Fibroblast of pulmonary artery (primary cell): ENCODE results near the gene ENPP6.

Source experiments
- DNase-seq: peaks from one replicate; pipeline ENCODE4 v3.0.0-alpha.2; 2010; ENCODE audit warnings: low read depth
- H3K4me3 ChIP-seq: replicated peaks from 2 replicates; pipeline ENCODE4 v1.5.1; 2011; ENCODE audit warnings: low read depth, mild to moderate bottlenecking, control low read depth, low read length, moderate library complexity
- TF ChIP-seq, protein P1 (sequence below): IDR thresholded peaks from 2 replicates; pipeline ENCODE4 v1.5.1; 2011; ENCODE audit warnings: mild to moderate bottlenecking, control low read depth, low read length, inconsistent platforms; ENCODE audit errors: missing control alignments

The ENPP6 gene

DNA sequence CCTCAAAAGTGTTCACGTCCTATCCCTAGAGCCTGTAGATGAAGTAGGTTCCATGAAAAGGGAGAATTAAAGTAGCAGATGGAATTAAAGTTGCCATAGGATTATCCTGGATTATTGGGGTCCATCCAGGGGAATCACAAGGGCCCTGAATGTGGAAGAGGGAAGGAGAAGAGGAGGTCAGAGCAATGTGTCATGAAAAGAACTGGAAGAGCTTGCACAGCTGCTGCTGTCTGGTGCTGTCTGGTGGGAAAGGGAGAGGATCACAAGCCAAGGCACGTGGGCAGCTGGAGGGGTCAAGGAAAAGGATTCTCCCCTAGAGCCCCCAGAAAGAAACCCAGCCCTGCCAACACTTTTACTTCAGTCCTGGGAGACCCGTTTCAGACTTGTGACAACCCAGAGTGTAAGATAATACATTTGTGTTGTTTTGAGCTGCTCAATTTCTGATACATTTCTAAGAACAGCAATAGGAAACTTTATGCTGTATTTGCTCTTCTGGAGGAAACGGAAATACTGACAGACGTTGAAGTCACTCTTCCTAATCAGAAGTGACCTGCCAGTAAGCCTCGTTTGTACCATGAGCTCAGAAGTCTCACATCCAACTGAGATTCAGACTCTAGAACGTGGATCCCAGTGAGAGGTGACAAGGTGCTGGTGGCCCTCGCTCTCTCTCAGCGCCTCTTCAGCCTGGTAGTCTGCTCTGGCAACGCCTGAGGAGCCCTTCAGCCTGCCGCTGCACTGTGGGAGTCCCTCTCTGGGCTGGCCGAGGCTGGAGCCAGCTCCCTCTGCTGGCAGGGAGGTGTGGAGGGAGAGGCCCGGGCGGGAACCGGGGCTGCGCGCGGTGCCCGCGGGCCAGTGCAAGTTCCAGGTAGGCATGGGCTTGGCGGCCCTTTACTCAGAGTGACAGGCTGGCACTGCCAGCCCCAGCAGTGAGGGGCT lies 34.7 kb upstream of the ENPP6 start:
- TF ChIP-seq, protein P1, sequence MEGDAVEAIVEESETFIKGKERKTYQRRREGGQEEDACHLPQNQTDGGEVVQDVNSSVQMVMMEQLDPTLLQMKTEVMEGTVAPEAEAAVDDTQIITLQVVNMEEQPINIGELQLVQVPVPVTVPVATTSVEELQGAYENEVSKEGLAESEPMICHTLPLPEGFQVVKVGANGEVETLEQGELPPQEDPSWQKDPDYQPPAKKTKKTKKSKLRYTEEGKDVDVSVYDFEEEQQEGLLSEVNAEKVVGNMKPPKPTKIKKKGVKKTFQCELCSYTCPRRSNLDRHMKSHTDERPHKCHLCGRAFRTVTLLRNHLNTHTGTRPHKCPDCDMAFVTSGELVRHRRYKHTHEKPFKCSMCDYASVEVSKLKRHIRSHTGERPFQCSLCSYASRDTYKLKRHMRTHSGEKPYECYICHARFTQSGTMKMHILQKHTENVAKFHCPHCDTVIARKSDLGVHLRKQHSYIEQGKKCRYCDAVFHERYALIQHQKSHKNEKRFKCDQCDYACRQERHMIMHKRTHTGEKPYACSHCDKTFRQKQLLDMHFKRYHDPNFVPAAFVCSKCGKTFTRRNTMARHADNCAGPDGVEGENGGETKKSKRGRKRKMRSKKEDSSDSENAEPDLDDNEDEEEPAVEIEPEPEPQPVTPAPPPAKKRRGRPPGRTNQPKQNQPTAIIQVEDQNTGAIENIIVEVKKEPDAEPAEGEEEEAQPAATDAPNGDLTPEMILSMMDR = no peak
- H3K4me3 ChIP-seq = no peak overlapping the region
- no peak for DNase-seq

DNA sequence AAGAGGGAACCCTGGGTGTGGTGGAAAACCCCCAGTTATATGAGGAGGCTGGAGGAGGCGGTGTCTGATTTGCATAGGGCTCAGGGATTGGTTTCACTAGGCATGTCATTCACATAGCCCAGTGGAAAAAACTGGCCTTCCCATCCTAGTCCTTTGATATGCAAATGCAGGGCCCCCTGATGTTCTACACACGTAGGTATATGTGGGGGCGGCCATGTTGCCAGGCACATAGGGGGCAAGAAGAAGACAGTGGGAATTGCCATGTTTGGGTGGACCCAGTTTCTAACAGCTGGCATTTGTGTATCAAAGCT lies 34.0 kb upstream of the ENPP6 start:
- no peak overlapping the region for H3K4me3 ChIP-seq
- no peak for DNase-seq
- TF ChIP-seq, protein P1 = no peak

- DNase-seq = peak; percentile 70
- H3K4me3 ChIP-seq = no peak overlapping the region
- TF ChIP-seq, protein P1 = peak; percentile 60
These were observed 33.4 kb upstream of the ENPP6 start for GRCh38 chr4:184250795-184251669.

GRCh38 chr4:184248216-184248615 lies 30.5 kb upstream of the ENPP6 start:
- DNase-seq = peak; percentile 27
- H3K4me3 ChIP-seq = no peak overlapping the region
- TF ChIP-seq, protein P1 = no peak

- no peak for DNase-seq
- TF ChIP-seq, protein P1 = no peak
- H3K4me3 ChIP-seq = no peak overlapping the region
These were observed 29.7 kb upstream of the ENPP6 start for GRCh38 chr4:184247421-184247820.

DNA sequence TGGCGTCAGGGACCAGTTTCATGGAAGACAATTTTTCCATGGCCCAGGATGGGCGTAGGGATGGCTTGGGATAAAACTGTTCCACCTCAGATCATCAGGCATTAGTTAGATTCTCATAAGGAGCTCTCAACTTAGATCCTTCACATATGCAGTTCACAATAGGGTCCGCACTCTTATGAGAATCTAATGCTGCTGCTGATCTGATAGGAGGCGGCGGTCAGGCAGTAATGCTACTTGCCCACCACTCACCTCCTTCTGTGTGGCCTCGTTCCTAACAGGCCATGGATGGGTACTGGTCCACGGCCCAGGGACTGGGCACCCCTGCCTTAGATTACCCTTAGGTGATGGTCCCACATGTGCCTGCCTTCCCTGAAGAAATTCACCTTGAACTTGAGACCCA lies 28.8 kb upstream of the ENPP6 start:
- DNase-seq = no peak
- H3K4me3 ChIP-seq = no peak overlapping the region
- TF ChIP-seq, protein P1 = no peak
